PC-3 (cell line): Measurements from ENCODE around the gene CIAO3. TPM values are rescaled to one million over a fixed set of nuclear protein-coding genes. Genes with fewer than 3 reads are reported as not detected.
A peak's percentile ranks its signal among the peaks of the same experiment; 100 is the strongest.

ENCODE experiments used
- ATAC-seq: fragments of 200-7000 bp; cut with Tn5 transposase; 2 replicates; pipeline ENCODE4 v1.9.1; 2020; ENCODE audit warnings: mild to moderate bottlenecking, moderate library complexity
- BruUV-seq: library from RNA; stranded (reverse); fragments of 400-500 nt; replicated peaks from 2 replicates; lab custom pipeline; 2021; lab: Mats Ljungman, UMichigan
- CTCF ChIA-PET: fragments of 300-600 bp; sonication (Branson Sonifier 250); formaldehyde crosslinking; loops from one replicate; lab custom pipeline; 2022; ENCODE audit warnings: antibody characterized with exemption; lab: Charles Lee
- POLR2A ChIA-PET: fragments of 300-600 bp; sonication (Branson Sonifier 250); formaldehyde crosslinking; loops from one replicate; lab custom pipeline; 2022; ENCODE audit warnings: antibody characterized with exemption; ENCODE audit not compliant: unreplicated experiment; lab: Charles Lee
- DNase-seq: peaks from one replicate; pipeline ENCODE4 v3.0.0-alpha.2; 2015
- H2AFZ ChIP-seq: fragments of 300-600 bp; sonication (generic); 2 replicates; pipeline ENCODE4 v1.6.0; 2016; ENCODE audit warnings: antibody characterized with exemption, low read length
- H3F3A ChIP-seq: fragments of 300-600 bp; sonication (generic); one replicate; pipeline ENCODE4 v1.6.0; 2017; ENCODE audit warnings: antibody characterized with exemption, low read length, control low read depth, mild to moderate bottlenecking; ENCODE audit not compliant: unreplicated experiment
- H3K27ac ChIP-seq: fragments of 300-600 bp; sonication (generic); 2 replicates; pipeline ENCODE4 v1.5.1; 2016; ENCODE audit warnings: mild to moderate bottlenecking, low read length
- H3K27me3 ChIP-seq: fragments of 300-600 bp; sonication (generic); 2 replicates; pipeline ENCODE4 v1.6.1; 2016; ENCODE audit warnings: low read length, mixed read lengths
- H3K36me3 ChIP-seq: fragments of 300-600 bp; sonication (generic); 2 replicates; pipeline ENCODE4 v1.6.1; 2016; ENCODE audit warnings: low read depth, mixed run types, low read length, mixed read lengths
- H3K4me1 ChIP-seq: fragments of 300-600 bp; sonication (generic); 2 replicates; pipeline ENCODE4 v1.5.1; 2016; ENCODE audit warnings: low read length; ENCODE audit not compliant: insufficient read depth
- H3K4me2 ChIP-seq: fragments of 300-600 bp; sonication (generic); 2 replicates; pipeline ENCODE4 v1.6.0; 2016; ENCODE audit warnings: low read length
- H3K4me3 ChIP-seq: fragments of 300-600 bp; sonication (generic); 2 replicates; pipeline ENCODE4 v1.5.1; 2016; ENCODE audit warnings: mild to moderate bottlenecking, low read length, mixed read lengths
- H3K79me2 ChIP-seq: fragments of 300-600 bp; sonication (generic); 2 replicates; pipeline ENCODE4 v1.6.1; 2017; ENCODE audit warnings: low read length, mixed read lengths
- H3K9ac ChIP-seq: fragments of 300-600 bp; sonication (generic); 2 replicates; pipeline ENCODE4 v1.6.0; 2016; ENCODE audit warnings: mild to moderate bottlenecking, low read length
- H3K9me2 ChIP-seq: fragments of 300-600 bp; sonication (generic); replicated peaks from 2 replicates; pipeline ENCODE4 v1.6.1; 2016; ENCODE audit warnings: mixed run types, low read length, mixed read lengths
- H3K9me3 ChIP-seq: fragments of 300-600 bp; sonication (generic); 2 replicates; pipeline ENCODE4 v1.6.1; 2016; ENCODE audit warnings: low read length, mixed read lengths
- H4K20me1 ChIP-seq: fragments of 300-600 bp; sonication (generic); 2 replicates; pipeline ENCODE4 v1.6.1; 2016; ENCODE audit warnings: low read length, mixed read lengths
- EZH2 ChIP-seq: fragments of 300-600 bp; sonication (generic); IDR thresholded peaks from one replicate; pipeline ENCODE4 v1.6.1; 2017; ENCODE audit warnings: antibody characterized with exemption, mild to moderate bottlenecking, low read length; ENCODE audit not compliant: unreplicated experiment
- EZH2phosphoT487 ChIP-seq: fragments of 300-600 bp; sonication (generic); IDR thresholded peaks from 2 replicates; pipeline ENCODE4 v1.6.1; 2018; ENCODE audit warnings: mild to moderate bottlenecking, antibody characterized with exemption, low read length, borderline replicate concordance
- intact Hi-C: fragments of 100-400 bp; cut with micrococcal nuclease; formaldehyde crosslinking; loops from 2 replicates; pipeline ENCODE4 v1.9.0; 2023
- total RNA-seq: library from RNA; depleted of rRNA; stranded (reverse); fragments of >200 nt; gene quantifications from 2 replicates; pipeline ENCODE4 v1.2.3, GENCODE V29; 2014
- TF ChIP-seq, protein P1 (sequence below): fragments of 300-600 bp; sonication (generic); conservative IDR thresholded peaks from 2 replicates; pipeline ENCODE4 v1.5.1; 2017; ENCODE audit warnings: antibody characterized with exemption, low read depth, mild to moderate bottlenecking, low read length

Gene CIAO3
- total RNA-seq, 1 experiment from 2014 or later = 46.1 TPM

DNA sequence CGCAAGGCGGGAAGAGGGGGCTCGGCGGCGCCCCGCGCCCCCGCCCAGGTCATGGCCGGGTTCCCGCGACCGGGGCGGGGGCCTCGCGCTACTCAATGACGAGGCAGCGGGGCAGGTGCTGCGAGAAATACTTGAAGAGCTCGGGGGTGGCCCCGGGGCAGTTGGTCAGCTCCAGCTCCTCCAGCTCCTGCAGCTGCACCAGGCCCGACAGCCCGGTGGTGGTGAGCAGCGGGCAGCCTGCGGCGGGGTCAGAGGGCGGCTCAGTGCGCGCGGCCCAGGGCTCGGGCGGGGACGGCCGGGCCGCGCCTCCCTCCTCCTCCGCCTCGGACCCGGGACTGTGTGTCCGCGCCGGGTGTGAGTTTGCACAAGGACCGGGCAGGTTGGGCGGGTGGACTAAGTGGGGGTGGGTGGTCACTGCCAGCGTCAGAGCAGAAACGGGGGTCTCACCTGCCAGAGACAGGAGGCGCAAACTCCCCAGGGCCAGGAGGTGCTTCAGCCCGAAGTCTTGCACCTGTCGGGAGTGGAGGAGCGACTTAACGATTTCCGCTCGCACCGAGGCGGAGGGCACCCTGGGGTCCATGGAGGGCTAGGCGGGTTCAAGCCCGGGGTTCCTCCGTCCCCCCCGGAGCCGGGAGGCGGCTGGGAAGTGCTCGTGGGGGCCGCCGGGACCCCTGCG lies 46.5 kb downstream of the CIAO3 start:
- H3K9ac ChIP-seq = no peak overlapping the region
- H3K4me2 ChIP-seq = peak overlapping the region; percentile 88
- H2AFZ ChIP-seq = no peak overlapping the region
- TF ChIP-seq EZH2phosphoT487 (no peak), EZH2 (no peak)
- TF ChIP-seq, protein P1, sequence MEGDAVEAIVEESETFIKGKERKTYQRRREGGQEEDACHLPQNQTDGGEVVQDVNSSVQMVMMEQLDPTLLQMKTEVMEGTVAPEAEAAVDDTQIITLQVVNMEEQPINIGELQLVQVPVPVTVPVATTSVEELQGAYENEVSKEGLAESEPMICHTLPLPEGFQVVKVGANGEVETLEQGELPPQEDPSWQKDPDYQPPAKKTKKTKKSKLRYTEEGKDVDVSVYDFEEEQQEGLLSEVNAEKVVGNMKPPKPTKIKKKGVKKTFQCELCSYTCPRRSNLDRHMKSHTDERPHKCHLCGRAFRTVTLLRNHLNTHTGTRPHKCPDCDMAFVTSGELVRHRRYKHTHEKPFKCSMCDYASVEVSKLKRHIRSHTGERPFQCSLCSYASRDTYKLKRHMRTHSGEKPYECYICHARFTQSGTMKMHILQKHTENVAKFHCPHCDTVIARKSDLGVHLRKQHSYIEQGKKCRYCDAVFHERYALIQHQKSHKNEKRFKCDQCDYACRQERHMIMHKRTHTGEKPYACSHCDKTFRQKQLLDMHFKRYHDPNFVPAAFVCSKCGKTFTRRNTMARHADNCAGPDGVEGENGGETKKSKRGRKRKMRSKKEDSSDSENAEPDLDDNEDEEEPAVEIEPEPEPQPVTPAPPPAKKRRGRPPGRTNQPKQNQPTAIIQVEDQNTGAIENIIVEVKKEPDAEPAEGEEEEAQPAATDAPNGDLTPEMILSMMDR = no peak
- intact Hi-C loops = no loop called here
- POLR2A ChIA-PET = no interaction called here
- H4K20me1 ChIP-seq = no peaks in the 10 kb centered on the region
- no peaks in the 10 kb centered on the region for H3K36me3 ChIP-seq
- no peaks in the 10 kb centered on the region for H3K9me3 ChIP-seq
- no TSS peak for BruUV-seq
- H3K27me3 ChIP-seq = no peaks in the 10 kb centered on the region
- H3K27ac ChIP-seq = no peak overlapping the region
- H3K79me2 ChIP-seq = peaks cover 6% of the 10 kb centered on the region
- no peak for ATAC-seq
- CTCF ChIA-PET = no interaction called here
- peak overlapping the region; percentile 65 for H3K4me3 ChIP-seq
- no peak for DNase-seq
- H3F3A ChIP-seq = peaks cover 4% of the 10 kb centered on the region
- no peaks in the 10 kb centered on the region for H3K9me2 ChIP-seq
- peaks cover 18% of the 10 kb centered on the region; the same call in 1 of the 2 replicates for H3K4me1 ChIP-seq

DNA sequence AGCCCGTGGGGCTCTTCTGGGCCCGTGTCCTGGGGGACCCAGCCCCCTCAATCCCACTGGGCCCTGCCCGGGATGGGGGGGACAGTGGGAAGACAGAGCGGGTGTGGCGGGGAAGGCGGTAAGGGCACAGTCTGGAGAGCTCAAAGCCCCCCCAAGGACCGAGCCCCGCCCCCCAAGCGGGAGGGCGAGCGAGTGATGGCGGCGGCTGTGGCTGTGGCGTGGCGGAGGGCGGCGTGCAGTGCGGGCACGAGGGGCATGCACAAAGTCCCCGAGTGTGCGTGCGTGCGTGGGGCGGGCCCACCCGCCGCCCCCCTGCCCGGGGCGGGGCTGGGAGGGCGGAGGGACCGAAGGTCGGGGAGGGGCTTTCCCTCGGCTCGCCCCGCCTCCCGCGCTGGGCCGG lies 47.0 kb downstream of the CIAO3 start:
- H3K4me1 ChIP-seq = peaks cover 22% of the 10 kb centered on the region
- BruUV-seq = no TSS peak
- H3K36me3 ChIP-seq = no peaks in the 10 kb centered on the region
- DNase-seq = no peak
- intact Hi-C loops = no loop called here
- H3K27ac ChIP-seq = no peak overlapping the region
- H3K27me3 ChIP-seq = no peaks in the 10 kb centered on the region
- peaks cover 4% of the 10 kb centered on the region for H3F3A ChIP-seq
- no peak for ATAC-seq
- no peak overlapping the region for H2AFZ ChIP-seq
- peaks cover 11% of the 10 kb centered on the region for H3K79me2 ChIP-seq
- CTCF ChIA-PET = no interaction called here
- no peak overlapping the region for H3K4me3 ChIP-seq
- no peaks in the 10 kb centered on the region for H3K9me3 ChIP-seq
- POLR2A ChIA-PET = no interaction called here
- TF ChIP-seq EZH2 = no peak
- TF ChIP-seq, protein P1 = no peak
- TF ChIP-seq EZH2phosphoT487 = no peak
- H3K9ac ChIP-seq = no peak overlapping the region
- H3K9me2 ChIP-seq = no peaks in the 10 kb centered on the region
- no peaks in the 10 kb centered on the region for H4K20me1 ChIP-seq
- H3K4me2 ChIP-seq = no peak overlapping the region

DNA sequence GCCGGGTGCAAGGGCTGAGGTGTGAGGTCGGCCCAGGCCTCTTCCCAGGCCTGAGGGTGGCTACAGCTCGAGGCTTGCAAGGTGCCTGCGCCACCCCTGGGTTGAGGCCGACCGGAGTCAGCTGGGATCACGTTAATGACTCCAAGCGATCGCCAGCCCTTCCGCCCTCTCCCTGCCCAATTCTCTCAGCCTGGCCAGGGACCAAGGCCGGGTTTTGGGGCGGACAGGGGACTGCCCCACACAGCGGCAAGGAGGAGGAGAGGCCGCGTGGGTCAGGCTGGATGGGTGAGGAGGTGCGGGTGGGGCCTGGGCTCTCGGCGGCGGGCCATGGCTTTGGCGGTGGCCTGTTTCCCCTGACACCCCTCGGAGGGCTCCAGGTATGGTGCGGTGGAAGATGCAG lies 47.4 kb downstream of the CIAO3 start:
- CTCF ChIA-PET = no interaction called here
- BruUV-seq = no TSS peak
- ATAC-seq = no peak

More for the DNA sequence above, 47.4 kb downstream of the CIAO3 start:
- TF ChIP-seq, protein P1 = no peak
- TF ChIP-seq EZH2phosphoT487 = no peak
- no peak for TF ChIP-seq EZH2
- H2AFZ ChIP-seq = no peak overlapping the region
- H3K79me2 ChIP-seq = peaks cover 12% of the 10 kb centered on the region
- no peaks in the 10 kb centered on the region for H3K9me2 ChIP-seq
- H3K4me3 ChIP-seq = no peak overlapping the region
- no peak for DNase-seq
- H3K4me1 ChIP-seq = peaks cover 22% of the 10 kb centered on the region
- H3K27me3 ChIP-seq = no peaks in the 10 kb centered on the region
- H4K20me1 ChIP-seq = no peaks in the 10 kb centered on the region
- no peaks in the 10 kb centered on the region for H3K9me3 ChIP-seq
- H3K4me2 ChIP-seq = no peak overlapping the region
- no peak overlapping the region for H3K9ac ChIP-seq
- POLR2A ChIA-PET = interaction anchor here (0.6 kb wide), 1 partner anchor 1968 kb away, joined by 4 read pairs; no protein-coding TSS in a partner anchor
- H3F3A ChIP-seq = peaks cover 4% of the 10 kb centered on the region
- H3K36me3 ChIP-seq = no peaks in the 10 kb centered on the region
- intact Hi-C loops = no loop called here
- no peak overlapping the region for H3K27ac ChIP-seq
